ENCODE results near the gene EGLN2.
"Not testable (repeated sequence)": the region's sequence is repeated elsewhere in the genome, so short reads cannot be mapped to it uniquely, and the experiment has no call there.

EGLN2 gene

GRCh38 chr19:40819479-40820234 is 20.7 kb downstream of the EGLN2 start:
- DNase-seq (ENCODE audit: low spot score) = peak; percentile 74

- no peak for DNase-seq (ENCODE audit: low spot score)
Measured at GRCh38 chr19:40822161-40822560, 23.2 kb downstream of the EGLN2 start.

DNA sequence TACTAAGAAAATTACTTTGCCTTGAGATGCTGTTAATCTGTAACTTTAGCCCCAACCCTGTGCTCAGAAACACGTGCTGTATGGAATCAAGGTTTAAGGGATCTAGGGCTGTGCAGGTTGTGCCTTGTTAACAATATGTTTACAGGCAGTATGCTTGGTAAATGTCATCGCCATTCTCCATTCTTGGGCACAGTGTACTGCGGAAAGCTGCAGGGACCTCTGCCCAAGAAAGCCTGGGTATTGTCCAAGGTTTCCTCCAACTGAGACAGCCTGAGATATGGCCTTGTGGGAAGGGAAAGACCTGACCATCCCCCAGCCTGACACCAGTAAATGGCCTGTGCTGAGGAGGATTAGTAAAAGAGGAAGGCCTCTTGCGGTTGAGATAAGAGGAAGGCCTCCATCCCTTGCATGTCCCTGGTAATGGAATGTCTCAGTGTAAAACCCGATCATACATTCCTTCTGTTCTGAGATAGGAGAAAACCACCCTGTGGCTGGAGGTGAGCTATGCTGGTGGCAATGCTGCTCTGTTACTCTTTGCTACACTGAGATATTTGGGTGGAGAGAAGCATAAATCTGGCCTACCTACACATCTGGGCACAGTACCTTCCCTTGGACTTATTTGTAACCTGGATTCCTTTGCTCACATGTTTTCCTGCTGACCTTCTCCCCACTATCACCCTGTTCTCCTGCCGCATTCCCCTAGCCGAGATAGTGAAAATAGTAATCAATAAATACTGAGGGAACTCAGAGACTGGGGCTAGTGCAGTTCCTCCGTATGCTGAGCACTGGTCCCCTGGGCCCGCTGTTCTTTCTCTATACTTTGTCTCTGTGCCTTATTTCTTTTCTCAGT is 23.9 kb downstream of the EGLN2 start:
- not testable (repeated sequence) for DNase-seq (ENCODE audit: low spot score)

- not testable (repeated sequence) for DNase-seq (ENCODE audit: low spot score)
Measured at GRCh38 chr19:40824916-40825315, 25.9 kb downstream of the EGLN2 start.

DNA sequence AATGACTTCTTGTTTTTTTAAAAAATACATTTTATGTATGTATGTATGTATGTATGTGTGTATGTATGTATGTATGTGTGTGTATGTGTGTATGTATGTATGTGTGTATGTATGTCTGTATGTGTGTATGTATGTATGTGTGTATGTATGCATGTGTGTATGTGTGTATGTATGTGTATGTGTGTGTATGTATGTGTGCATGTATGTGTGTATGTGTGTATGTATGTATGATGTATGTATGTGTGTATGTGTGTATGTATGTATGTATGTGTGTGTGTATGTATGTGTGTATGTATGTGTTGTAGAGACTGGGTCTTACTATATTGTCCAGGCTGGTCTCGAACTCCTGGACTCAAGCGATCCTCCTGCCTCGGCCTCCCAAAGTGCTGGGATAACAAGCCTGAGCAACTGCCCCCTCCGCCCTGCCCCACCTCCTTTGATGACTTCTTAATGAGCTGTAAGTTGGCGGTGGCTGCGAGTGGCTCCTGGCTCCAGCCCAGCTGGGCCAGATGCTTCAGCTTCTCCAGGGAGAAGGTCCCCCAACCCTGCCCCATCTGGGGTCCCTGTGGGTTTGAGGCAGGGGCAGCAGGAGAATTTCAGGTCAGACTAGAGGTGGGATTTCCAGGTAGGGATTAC is 26.6 kb downstream of the EGLN2 start:
- DNase-seq (ENCODE audit: low spot score) = not testable (repeated sequence)

GRCh38 chr19:40826312-40826698 is 27.3 kb downstream of the EGLN2 start:
- not testable (repeated sequence) for DNase-seq (ENCODE audit: low spot score)

DNA sequence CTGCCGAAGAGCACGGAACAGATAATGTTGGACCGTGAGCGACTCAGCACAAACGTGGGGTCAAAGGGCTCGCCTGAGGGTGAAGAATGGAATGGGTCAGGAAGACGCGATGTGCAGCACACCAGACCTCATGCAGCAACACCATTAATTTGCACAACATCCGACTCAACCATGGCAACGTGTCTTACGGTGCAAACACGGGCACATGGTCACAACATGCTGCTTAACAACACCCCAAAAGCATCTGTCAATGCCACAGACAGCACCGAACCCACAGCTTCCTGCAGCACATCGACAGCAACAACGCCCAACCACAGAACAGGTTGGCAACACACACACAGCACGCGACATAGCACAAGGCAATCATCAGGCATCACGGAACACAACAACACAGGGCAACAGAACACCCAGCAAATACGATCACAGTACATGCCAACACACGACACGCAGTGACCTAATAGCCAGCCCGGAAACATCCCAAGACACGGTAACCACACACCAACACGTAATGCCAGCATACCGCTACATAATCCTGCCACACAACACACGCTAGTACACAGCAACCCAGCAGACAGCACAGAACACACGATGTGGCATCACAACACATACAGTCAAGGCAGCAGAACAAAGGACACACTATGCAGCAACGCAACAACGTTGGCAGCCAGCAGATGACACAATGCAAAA is 27.9 kb downstream of the EGLN2 start:
- peak; percentile 86 for DNase-seq (ENCODE audit: low spot score)

GRCh38 chr19:40827386-40828247 is 28.6 kb downstream of the EGLN2 start:
- DNase-seq (ENCODE audit: low spot score) = no peak

GRCh38 chr19:40829205-40829604 is 30.2 kb downstream of the EGLN2 start:
- DNase-seq (ENCODE audit: low spot score) = no peak

- not testable (repeated sequence) for DNase-seq (ENCODE audit: low spot score)
Measured at GRCh38 chr19:40830741-40831140, 31.8 kb downstream of the EGLN2 start.

DNA sequence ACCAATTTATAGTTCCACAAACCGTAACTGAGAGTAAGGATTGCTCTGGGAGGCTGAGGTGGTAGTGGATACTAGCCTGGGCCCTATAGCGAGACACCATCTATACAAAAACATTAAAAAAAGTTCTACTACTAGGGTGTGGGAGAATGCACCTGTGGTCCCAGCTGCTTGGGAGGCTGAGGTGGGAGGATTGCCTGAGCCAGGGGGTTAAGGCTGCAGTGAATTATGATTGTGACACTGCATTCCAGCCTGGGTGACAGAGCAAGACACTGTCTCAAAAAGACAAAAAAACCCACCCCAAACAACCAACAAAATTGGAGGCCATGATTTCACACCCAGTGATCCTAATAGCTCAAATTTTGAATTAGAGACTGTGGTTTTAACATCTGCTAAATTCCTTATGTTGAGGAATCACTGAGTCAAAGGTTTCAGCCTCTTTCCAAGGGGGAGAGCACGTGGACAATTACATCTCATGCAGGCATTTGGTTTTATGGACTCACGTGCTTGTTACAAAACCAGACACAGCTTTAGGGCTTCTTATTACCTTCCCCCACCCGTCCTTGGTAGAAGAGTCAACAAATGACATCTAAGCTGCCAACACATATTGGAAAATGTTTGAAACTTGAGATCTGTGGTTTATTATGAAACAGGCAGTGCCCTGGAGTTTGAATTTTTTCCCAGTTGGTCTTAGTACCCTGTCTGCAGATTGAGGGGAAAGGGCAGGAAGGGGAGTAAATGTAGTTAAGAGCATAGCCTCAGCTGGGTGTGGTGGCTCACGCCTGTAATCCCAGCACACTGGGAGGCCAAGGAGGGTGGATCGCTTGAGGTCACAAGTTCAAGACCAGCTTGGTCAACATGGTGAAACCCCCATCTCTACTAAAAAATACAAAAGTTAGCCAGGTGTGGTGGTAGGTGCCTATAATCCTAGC is 32.8 kb downstream of the EGLN2 start:
- no peak for DNase-seq (ENCODE audit: low spot score)

DNA sequence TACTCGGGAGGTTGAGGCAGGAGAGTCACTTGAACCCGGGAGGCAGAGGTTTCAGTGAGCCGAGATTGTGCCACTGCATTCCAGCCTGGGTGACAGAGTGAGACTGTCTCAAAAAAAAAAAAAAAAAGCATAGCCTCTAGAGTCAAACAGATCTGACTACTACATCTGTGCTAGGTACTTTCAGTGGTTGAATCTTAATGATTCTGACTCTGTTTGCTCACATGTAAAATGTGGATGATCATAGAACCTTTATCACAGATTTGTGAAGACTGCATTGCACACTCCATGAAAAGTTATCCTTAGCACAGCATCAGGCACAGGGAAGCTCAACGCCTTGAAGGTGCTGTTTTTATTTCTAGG is 33.4 kb downstream of the EGLN2 start:
- not testable (repeated sequence) for DNase-seq (ENCODE audit: low spot score)

GRCh38 chr19:40833728-40834533 is 34.9 kb downstream of the EGLN2 start:
- DNase-seq (ENCODE audit: low spot score) = not testable (repeated sequence)

DNA sequence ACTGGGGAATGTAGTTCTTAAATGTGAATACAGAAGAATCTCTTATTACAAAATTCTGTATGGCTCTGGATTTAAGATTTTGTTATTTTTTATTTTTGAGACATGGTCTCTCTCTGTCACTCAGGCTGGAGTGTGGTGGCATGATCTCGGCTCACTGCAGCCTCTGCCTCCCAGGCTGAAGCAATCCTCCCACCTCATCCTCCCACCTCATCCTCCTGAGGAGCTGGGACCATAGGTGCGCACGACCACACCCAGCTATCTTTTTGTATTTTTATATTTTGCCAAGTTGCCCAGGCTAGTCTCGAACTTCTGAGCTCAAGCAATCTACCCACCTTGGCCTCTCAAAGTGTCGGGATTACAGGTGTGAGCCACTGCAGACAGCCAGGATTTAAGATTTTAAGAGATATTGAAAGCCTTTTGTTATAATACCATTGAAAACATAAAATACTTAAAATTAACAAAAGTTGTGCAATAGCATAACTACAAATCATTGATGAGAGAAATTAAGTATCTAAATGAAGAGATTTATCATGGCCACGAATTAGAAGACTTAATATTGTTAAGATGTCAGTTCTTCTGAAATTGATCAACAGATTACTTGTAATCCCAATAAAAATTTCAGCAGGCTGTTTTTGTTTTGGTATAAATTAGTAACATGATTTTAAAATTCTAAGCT is 37.9 kb downstream of the EGLN2 start:
- no peak for DNase-seq (ENCODE audit: low spot score)

- DNase-seq (ENCODE audit: low spot score) = not testable (repeated sequence)
Measured at GRCh38 chr19:40838477-40838876, 39.5 kb downstream of the EGLN2 start.

DNA sequence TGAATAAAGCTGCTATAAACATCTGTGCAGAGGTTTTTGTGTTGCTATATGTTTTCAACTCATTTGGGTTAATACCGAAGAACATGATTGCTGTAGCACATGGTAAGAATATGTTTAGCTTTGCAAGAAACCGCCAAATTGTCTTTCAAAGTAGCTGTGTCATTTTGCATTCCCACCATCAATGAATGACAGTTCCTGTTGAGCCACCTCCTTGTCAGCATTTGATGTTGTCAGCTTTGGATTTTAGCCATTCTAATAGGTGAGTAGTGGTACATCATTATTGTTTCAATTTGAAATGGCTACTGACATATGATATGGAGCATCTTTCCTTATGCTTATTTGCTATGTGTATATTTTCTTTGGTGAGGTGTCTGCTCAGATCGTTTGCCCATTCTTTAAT is 43.0 kb downstream of the EGLN2 start:
- DNase-seq (ENCODE audit: low spot score) = not testable (repeated sequence)

DNA sequence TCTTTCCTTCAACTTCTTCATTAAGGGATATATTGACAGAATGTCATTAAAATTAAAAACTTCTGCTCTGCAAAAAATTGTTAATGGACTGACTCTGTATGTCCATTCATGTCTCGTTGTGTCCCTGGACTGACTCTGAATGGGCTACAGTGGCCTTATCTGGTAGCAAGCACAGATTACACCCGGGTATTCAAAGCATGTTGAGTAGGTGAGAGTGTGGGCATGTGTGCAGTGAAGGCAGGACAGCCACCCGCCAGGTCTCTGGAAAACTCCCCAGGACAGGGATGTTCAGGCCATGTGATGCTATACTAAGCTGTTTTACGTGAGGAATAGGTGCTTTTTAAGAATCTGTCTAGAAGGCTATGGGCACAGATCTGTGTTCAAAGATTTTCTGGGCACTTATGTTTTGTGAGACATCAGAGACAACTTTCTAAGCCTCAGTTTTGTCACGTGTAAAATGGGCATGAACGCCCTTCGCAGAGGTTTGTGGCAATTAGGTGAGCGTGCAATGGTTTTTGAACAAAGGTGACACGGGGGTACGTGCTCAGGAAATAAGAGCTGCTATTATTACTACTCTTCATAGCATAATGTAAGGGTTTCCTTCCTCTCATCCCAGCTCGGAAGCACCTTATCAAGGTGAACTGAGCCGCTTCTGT is 44.1 kb downstream of the EGLN2 start:
- DNase-seq (ENCODE audit: low spot score) = not testable (repeated sequence)

- peak; percentile 77 for DNase-seq (ENCODE audit: low spot score)
Measured at GRCh38 chr19:40843653-40844052, 44.7 kb downstream of the EGLN2 start.
